HepG2 (cell line): Measurements from ENCODE around the gene COL4A3. TPM values are rescaled to one million over a fixed set of nuclear protein-coding genes. Genes with fewer than 3 reads are reported as not detected.

Source experiments
- ATAC-seq: fragments of 200-7000 bp; cut with Tn5 transposase; 3 replicates; pipeline ENCODE4 v1.9.1; 2020; ENCODE audit warnings: mild to moderate bottlenecking, moderate library complexity
- BruUV-seq: library from RNA; stranded (reverse); fragments of 400-500 nt; replicated peaks from 2 replicates; lab custom pipeline; 2021; lab: Mats Ljungman, UMichigan
- CTCF ChIA-PET: fragments of 300-600 bp; formaldehyde crosslinking; extraction: SDS; loops from one replicate; lab custom pipeline; 2021; ENCODE audit warnings: low total read pairs, inconsistent platforms, low intra/inter-chr PET ratio; lab: Yijun Ruan, JAX
- POLR2A ChIA-PET: fragments of 350-600 bp; sonication (Branson Sonifier 250); formaldehyde crosslinking; loops from one replicate; lab custom pipeline; 2020; ENCODE audit warnings: antibody characterized with exemption, inconsistent platforms; lab: Yijun Ruan, JAX
- DNase-seq: peaks from one replicate; pipeline ENCODE4 v3.0.0-alpha.2; 2015; ENCODE audit warnings: low spot score
- FAIRE-seq: peaks from 3 replicates; lab custom pipeline; 2011; peaks lifted over from hg19 to GRCh38; lab: Jason Lieb, UNC
- H2AFZ ChIP-seq: one replicate; pipeline ENCODE4 v1.6.1; 2011; ENCODE audit warnings: low read length, inconsistent platforms
- H3K27ac ChIP-seq: fragments of 300-600 bp; 3 replicates; pipeline ENCODE4 v1.8.0; 2011; ENCODE audit warnings: mixed run types, mild to moderate bottlenecking, mixed read lengths, low read length, inconsistent platforms; ENCODE audit not compliant: insufficient read depth; ENCODE audit errors: extremely low read length
- H3K27me3 ChIP-seq, 2 experiments: fragments of 200-600 bp in 1 of 2; 2 replicates in 1 of 2; 3 replicates in 1 of 2; pipeline versions ENCODE4 v1.6.0 to v1.8.0; 2011; ENCODE audit warnings: low read length in 2 of 2, mild to moderate bottlenecking in 2 of 2, moderate library complexity in 2 of 2, inconsistent platforms in 1 of 2; ENCODE audit not compliant: insufficient read depth in 2 of 2, control insufficient read depth in 1 of 2
- H3K36me3 ChIP-seq, 2 experiments: fragments of 200-600 bp in 1 of 2; replicated peaks in 1 of 2; 2 replicates in 1 of 2; 3 replicates in 1 of 2; pipeline versions ENCODE4 v1.5.1 to v1.8.0; 2011; ENCODE audit warnings: low read length in 2 of 2, inconsistent platforms in 1 of 2; ENCODE audit not compliant: insufficient read depth in 2 of 2, control insufficient read depth in 1 of 2
- H3K4me1 ChIP-seq: 2 replicates; pipeline ENCODE4 v1.5.1; 2012; ENCODE audit warnings: low read length, inconsistent platforms; ENCODE audit not compliant: insufficient read depth
- H3K4me2 ChIP-seq: 2 replicates; pipeline ENCODE4 v1.6.0; 2011; ENCODE audit warnings: low read depth, low read length, inconsistent platforms
- H3K4me3 ChIP-seq, 3 experiments: fragments of 200-600 bp in 1 of 3; sonication (generic), shearing (Covaris generic) in 1 of 3; replicated peaks in 1 of 3; 2 replicates each; pipeline ENCODE4 v1.5.1; 2011 to 2016; ENCODE audit warnings: low read length in 3 of 3, inconsistent platforms in 2 of 3, low read depth in 2 of 3, mild to moderate bottlenecking in 2 of 3, control low read depth in 1 of 3, mixed read lengths in 1 of 3; ENCODE audit not compliant: insufficient read depth in 1 of 3
- H3K79me2 ChIP-seq: one replicate; pipeline ENCODE4 v1.6.1; 2011; ENCODE audit warnings: low read length, inconsistent platforms; ENCODE audit not compliant: insufficient read depth
- H3K9ac ChIP-seq: 2 replicates; pipeline ENCODE4 v1.6.0; 2011; ENCODE audit warnings: mild to moderate bottlenecking, low read depth, low read length, inconsistent platforms; ENCODE audit not compliant: insufficient read depth
- H3K9me3 ChIP-seq: 2 replicates; pipeline ENCODE4 v1.5.1; 2012; ENCODE audit warnings: mild to moderate bottlenecking, low read length
- H4K20me1 ChIP-seq: 2 replicates; pipeline ENCODE4 v1.6.0; 2011; ENCODE audit warnings: inconsistent platforms, mild to moderate bottlenecking, low read length, moderate library complexity; ENCODE audit not compliant: insufficient read depth
- TAF1 ChIP-seq: sonication (generic); formaldehyde crosslinking; IDR thresholded peaks from 2 replicates; pipeline ENCODE4 v1.4.0; 2020; ENCODE audit warnings: missing genetic modification reagents
- YY1 ChIP-seq: IDR thresholded peaks from 2 replicates; pipeline ENCODE4 v1.6.1; 2011; ENCODE audit warnings: low read length, low read depth, moderate library complexity, mild to moderate bottlenecking; ENCODE audit not compliant: insufficient read depth, insufficient replicate concordance
- ZNF136 ChIP-seq: sonication (generic); formaldehyde crosslinking; IDR thresholded peaks from 2 replicates; pipeline ENCODE4 v1.8.1; 2022; ENCODE audit warnings: low read depth, mild to moderate bottlenecking, moderate library complexity, missing genetic modification reagents
- ZNF615 ChIP-seq: sonication (generic); formaldehyde crosslinking; IDR thresholded peaks from 2 replicates; pipeline ENCODE4 v1.5.0; 2020; ENCODE audit warnings: mild to moderate bottlenecking, missing genetic modification reagents, borderline replicate concordance
- ZNF710 ChIP-seq: sonication (generic); formaldehyde crosslinking; IDR thresholded peaks from 2 replicates; pipeline ENCODE4 v1.5.0; 2020; ENCODE audit warnings: mild to moderate bottlenecking, missing genetic modification reagents, borderline replicate concordance
- WGBS: methylation state at CpG from one replicate; pipeline ENCODE4 v1.1.6; 2017; ENCODE audit warnings: low lambda C conversion rate; 5-methylcytosine and 5-hydroxymethylcytosine counted together
- in situ Hi-C: cut with HindIII; loops from 2 replicates; pipeline ENCODE4 v1.10.0; 2017; ENCODE audit warnings: low pct_unique_long_range_greater_than_20kb; ENCODE audit not compliant: extremely low pct_ligation_motif_present
- intact Hi-C: fragments of 100-400 bp; cut with micrococcal nuclease; formaldehyde crosslinking; loops from one replicate; pipeline ENCODE4 v1.10.0; 2022; ENCODE audit not compliant: unreplicated experiment
- polyA plus RNA-seq, 8 experiments: library from polyadenylated mRNA; depleted of rRNA in 3 of 8; stranded (reverse) in 7 of 8; unstranded in 1 of 8; fragments of >200 nt; fragmentation: Illumina TruSeq in 4 of 8; extraction: Trizol in 4 of 8; gene quantifications; 2 replicates each; pipeline versions ENCODE4 v1.2.1 to v1.2.3, GENCODE V29; 2011 to 2016; ENCODE audit warnings: low read depth in 4 of 8, missing spikeins in 1 of 8, mixed read lengths in 1 of 8; ENCODE audit not compliant: insufficient read depth in 1 of 8
- total RNA-seq, 5 experiments: library from RNA; depleted of rRNA; stranded (reverse); fragments of >200 nt; fragmentation: Illumina TruSeq; extraction: Trizol; gene quantifications; 2 replicates each; pipeline ENCODE4 v1.2.3, GENCODE V29; 2016; ENCODE audit warnings: low read depth in 1 of 5

Gene COL4A3
- total and polyA plus RNA-seq, 2 of the 13 experiments (the other 11 are each of a cell fraction or from before 2014, with no cell fraction given) = 0.02 TPM; not detected in 1

- Histone ChIP-seq H3K27me3 (no peaks in the 10 kb centered on the region), H3K27ac (no peak overlapping the region), H3K9ac (no peak overlapping the region), H3K4me3 (no peak overlapping the region), H3K4me2 (no peak overlapping the region), H3K9me3 (peaks cover 14% of the 10 kb centered on the region), H3K4me1 (peaks cover 23% of the 10 kb centered on the region), H3K79me2 (peaks cover 8% of the 10 kb centered on the region), H4K20me1 (no peaks in the 10 kb centered on the region), H2AFZ (no peak overlapping the region), H3K36me3 (no peaks in the 10 kb centered on the region)
- in situ Hi-C loops = no loop called here
- TF ChIP-seq ZNF615 (CRISPR knock-in tag) (no peak), ZNF710 (CRISPR knock-in tag) (no peak), ZNF136 (CRISPR knock-in tag) (no peak), YY1 (no peak), TAF1 (CRISPR knock-in tag) (no peak)
- no peak for ATAC-seq
- BruUV-seq = no TSS peak
- intact Hi-C loops = no loop called here
- no peak for DNase-seq
- 94% methylated on average over 12 of the region's 33 CpGs for WGBS
- CTCF ChIA-PET = no interaction called here
- no peak for FAIRE-seq
- POLR2A ChIA-PET = interaction anchor here (1.2 kb wide), 1 partner anchor 13 kb away, joined by 4 read pairs; no protein-coding TSS in a partner anchor
These were observed 156.1 kb downstream of the COL4A3 start for GRCh38 chr2:227320305-227321094.
